Activated CD4-positive, alpha-beta T cell treated with anti-CD3 and anti-CD28 coated beads, Interleukin-2, amount 10 ng/mL, durations not matched to agents 7 days and 5 days (primary cell): Measurements from ENCODE around the gene MPDU1. TPM values are rescaled to one million over a fixed set of nuclear protein-coding genes. Genes with fewer than 3 reads are reported as not detected.
"Not testable (repeated sequence)": the region's sequence is repeated elsewhere in the genome, so short reads cannot be mapped to it uniquely, and the experiment has no call there.

Source experiments
- CTCF ChIA-PET: fragments of 350-600 bp; sonication (Branson Sonifier 250); formaldehyde crosslinking; loops from one replicate; lab custom pipeline; 2021; ENCODE audit warnings: antibody characterized with exemption; lab: Charles Lee
- POLR2A ChIA-PET: fragments of 350-600 bp; sonication (Branson Sonifier 250); formaldehyde crosslinking; loops from one replicate; lab custom pipeline; 2021; ENCODE audit warnings: antibody characterized with exemption; lab: Charles Lee
- DNase-seq: peaks from one replicate; pipeline ENCODE4 v3.0.0-alpha.2; 2020
- H3K27ac Mint-ChIP-seq: one replicate; pipeline ENCODE4 v1.8.0; 2021; ENCODE audit warnings: mild to moderate bottlenecking, moderate library complexity, mixed read lengths
- H3K27me3 Mint-ChIP-seq: one replicate; pipeline ENCODE4 v1.8.0; 2021; ENCODE audit warnings: mixed read lengths
- H3K36me3 Mint-ChIP-seq: one replicate; pipeline ENCODE4 v1.8.0; 2021; ENCODE audit warnings: low read depth, mixed read lengths
- H3K4me1 Mint-ChIP-seq: one replicate; pipeline ENCODE4 v1.8.0; 2021; ENCODE audit warnings: mixed read lengths
- H3K4me3 Mint-ChIP-seq: one replicate; pipeline ENCODE4 v1.8.0; 2021; ENCODE audit warnings: mild to moderate bottlenecking, moderate library complexity, mixed read lengths
- H3K9me3 Mint-ChIP-seq: one replicate; pipeline ENCODE4 v1.8.0; 2021; ENCODE audit warnings: mixed read lengths
- total RNA-seq, 2 experiments: library from RNA; stranded (reverse); gene quantifications; one replicate each; pipeline ENCODE4 v1.2.3, GENCODE V29; 2021

Gene MPDU1
- total RNA-seq, 2 experiments from 2014 or later = 62.3 to 81.7 TPM

GRCh38 chr17:7613769-7614424 lies 30.2 kb downstream of the MPDU1 start:
- Mint-ChIP-seq H3K36me3 (peaks cover 10% of the 10 kb centered on the region), H3K4me3 (peak overlapping the region; percentile 83), H3K4me1 (peaks cover 35% of the 10 kb centered on the region), H3K27ac (peak overlapping the region; percentile 79), H3K27me3 (no peaks in the 10 kb centered on the region), H3K9me3 (no peaks in the 10 kb centered on the region)
- no peak for DNase-seq
- ChIA-PET CTCF (interaction anchor here (1.0 to 2.4 kb wide), 6 partner anchors 14 to 178 kb away, joined by 3 to 12 read pairs (median 4); partner anchors contain the start of genes MPDU1, SAT2, TMEM102 and TP53), POLR2A (no interaction called here)

- ChIA-PET CTCF (interaction anchor here (0.6 to 2.4 kb wide), 18 partner anchors 13 to 704 kb away, joined by 3 to 12 read pairs (median 3); partner anchors contain the start of genes ATP1B2, MPDU1, SAT2 and TMEM102), POLR2A (interaction anchor here (0.6 to 1.4 kb wide), 3 partner anchors 36 to 73 kb away, joined by 3 to 6 read pairs (median 4); partner anchors contain the start of genes ATP1B2 and TP53)
- DNase-seq = peak; percentile 100
These were observed 31.0 kb downstream of the MPDU1 start, which contains the start of gene FXR2 for GRCh38 chr17:7614425-7615264. Gene FXR2 (minus strand): TSS chr17:7614897. CDS start chr17:7614532, 365 bp downstream.

GRCh38 chr17:7615265-7615747 lies 31.7 kb downstream of the MPDU1 start:
- Mint-ChIP-seq H3K9me3 (no peaks in the 10 kb centered on the region), H3K36me3 (peaks cover 10% of the 10 kb centered on the region), H3K27ac (peak overlapping the region; percentile 96), H3K4me1 (peaks cover 31% of the 10 kb centered on the region), H3K4me3 (peak overlapping the region; percentile 83), H3K27me3 (no peaks in the 10 kb centered on the region)
- no peak for DNase-seq
- ChIA-PET POLR2A (interaction anchor here (0.6 to 1.4 kb wide), 4 partner anchors 35 to 575 kb away, joined by 3 to 6 read pairs (median 4); partner anchors contain the start of genes ATP1B2, BORCS6 and TP53), CTCF (interaction anchor here (0.6 to 2.4 kb wide), 16 partner anchors 12 to 747 kb away, joined by 3 to 12 read pairs (median 3); partner anchors contain the start of genes ATP1B2, SAT2, SLC16A13 and SOX15)

More at GRCh38 chr17:7614425-7615264, 31.0 kb downstream of the MPDU1 start, which contains the start of gene FXR2:
- Mint-ChIP-seq H3K36me3 (peaks cover 10% of the 10 kb centered on the region), H3K27ac (peak within 1 kb of the TSS; percentile 96), H3K9me3 (no peaks in the 10 kb centered on the region), H3K27me3 (no peaks in the 10 kb centered on the region), H3K4me1 (peaks cover 31% of the 10 kb centered on the region), H3K4me3 (peak within 1 kb of the TSS; percentile 83)

- H3K27me3 Mint-ChIP-seq = no peaks in the 10 kb centered on the region
- no peaks in the 10 kb centered on the region for H3K36me3 Mint-ChIP-seq
- CTCF ChIA-PET = interaction anchor here (1.0 to 1.1 kb wide), 2 partner anchors 9 to 49 kb away, joined by 3 to 5 read pairs; partner anchors contain the start of gene SAT2
- no peak overlapping the region for H3K27ac Mint-ChIP-seq
- peaks cover 6% of the 10 kb centered on the region for H3K4me1 Mint-ChIP-seq
- no peak for DNase-seq
- POLR2A ChIA-PET = no interaction called here
- H3K9me3 Mint-ChIP-seq = no peaks in the 10 kb centered on the region
- H3K4me3 Mint-ChIP-seq = no peak overlapping the region
These were observed 35.0 kb downstream of the MPDU1 start for GRCh38 chr17:7618608-7619007.

- H3K4me1 Mint-ChIP-seq = no peaks in the 10 kb centered on the region
- no peak overlapping the region for H3K4me3 Mint-ChIP-seq
- H3K27me3 Mint-ChIP-seq = no peaks in the 10 kb centered on the region
- H3K36me3 Mint-ChIP-seq = no peaks in the 10 kb centered on the region
- ChIA-PET POLR2A (interaction anchor here (0.6 kb wide), 1 partner anchor 321 kb away, joined by 7 read pairs; no protein-coding TSS in a partner anchor), CTCF (interaction anchor here (0.7 to 1.1 kb wide), 4 partner anchors 9 to 67 kb away, joined by 3 read pairs; no protein-coding TSS in a partner anchor)
- no peaks in the 10 kb centered on the region for H3K9me3 Mint-ChIP-seq
- no peak for DNase-seq
- H3K27ac Mint-ChIP-seq = no peak overlapping the region
These were observed 37.2 kb downstream of the MPDU1 start for GRCh38 chr17:7620835-7621234.

- Mint-ChIP-seq H3K27me3 (no peaks in the 10 kb centered on the region), H3K4me1 (peaks cover 14% of the 10 kb centered on the region), H3K9me3 (no peaks in the 10 kb centered on the region), H3K27ac (no peak overlapping the region), H3K36me3 (peaks cover 4% of the 10 kb centered on the region), H3K4me3 (no peak overlapping the region)
- DNase-seq = no peak
- ChIA-PET CTCF (interaction anchor here (0.8 to 1.6 kb wide), 2 partner anchors 35 to 64 kb away, joined by 4 read pairs; no protein-coding TSS in a partner anchor), POLR2A (no interaction called here)
These were observed 40.0 kb downstream of the MPDU1 start for GRCh38 chr17:7623661-7624060.

- not testable (repeated sequence) for H3K9me3 Mint-ChIP-seq, H3K4me3 Mint-ChIP-seq, H3K36me3 Mint-ChIP-seq, H3K27ac Mint-ChIP-seq, H3K27me3 Mint-ChIP-seq, DNase-seq
- peaks cover 14% of the 10 kb centered on the region for H3K4me1 Mint-ChIP-seq
- ChIA-PET POLR2A (interaction anchor here (0.6 kb wide), 1 partner anchor 16 kb away, joined by 3 read pairs; no protein-coding TSS in a partner anchor), CTCF (interaction anchor here (1.3 to 1.5 kb wide), 2 partner anchors 14 to 62 kb away, joined by 3 to 5 read pairs; partner anchors contain the start of gene WRAP53)
These were observed 42.1 kb downstream of the MPDU1 start for GRCh38 chr17:7625749-7626148.

- Mint-ChIP-seq H3K27me3 (no peaks in the 10 kb centered on the region), H3K27ac (peak overlapping the region; percentile 46), H3K36me3 (peaks cover 4% of the 10 kb centered on the region), H3K4me1 (peaks cover 14% of the 10 kb centered on the region), H3K9me3 (no peaks in the 10 kb centered on the region), H3K4me3 (peak overlapping the region; percentile 91)
- ChIA-PET POLR2A (no interaction called here), CTCF (interaction anchor here (1.3 to 2.4 kb wide), 3 partner anchors 11 to 62 kb away, joined by 3 to 18 read pairs (median 12); partner anchors contain the start of genes FXR2, TP53 and WRAP53)
- DNase-seq = no peak
These were observed 42.7 kb downstream of the MPDU1 start for GRCh38 chr17:7626307-7626706.

- Mint-ChIP-seq H3K27me3 (no peaks in the 10 kb centered on the region), H3K36me3 (peaks cover 4% of the 10 kb centered on the region), H3K4me3 (peak overlapping the region; percentile 91), H3K9me3 (no peaks in the 10 kb centered on the region), H3K27ac (peak overlapping the region; percentile 85), H3K4me1 (peaks cover 14% of the 10 kb centered on the region)
- no peak for DNase-seq
- CTCF ChIA-PET = interaction anchor here (1.3 to 2.4 kb wide), 7 partner anchors 9 to 61 kb away, joined by 3 to 18 read pairs (median 5); partner anchors contain the start of genes ATP1B2, FXR2, SOX15 and TP53
- POLR2A ChIA-PET = no interaction called here
These were observed 43.3 kb downstream of the MPDU1 start for GRCh38 chr17:7626956-7627249.

GRCh38 chr17:7627250-7628121 lies 43.8 kb downstream of the MPDU1 start, which contains the start of gene SAT2:
Gene SAT2 (minus strand): TSS chr17:7627821. CDS start chr17:7627635, 186 bp downstream.
- DNase-seq = peak; percentile 87
- Mint-ChIP-seq H3K4me1 (peaks cover 16% of the 10 kb centered on the region), H3K9me3 (no peaks in the 10 kb centered on the region), H3K27me3 (no peaks in the 10 kb centered on the region), H3K4me3 (peak within 1 kb of the TSS; percentile 91), H3K27ac (peak within 1 kb of the TSS; percentile 85), H3K36me3 (peaks cover 4% of the 10 kb centered on the region)
- ChIA-PET CTCF (interaction anchor here (1.3 to 2.4 kb wide), 8 partner anchors 8 to 60 kb away, joined by 3 to 18 read pairs (median 5); partner anchors contain the start of genes ATP1B2, FXR2, SOX15 and TP53), POLR2A (interaction anchor here (0.8 to 1.2 kb wide), 3 partner anchors 59 to 288 kb away, joined by 3 to 4 read pairs (median 3); partner anchors contain the start of gene TP53)
